ENCODE data around the gene TAF7.

DNA sequence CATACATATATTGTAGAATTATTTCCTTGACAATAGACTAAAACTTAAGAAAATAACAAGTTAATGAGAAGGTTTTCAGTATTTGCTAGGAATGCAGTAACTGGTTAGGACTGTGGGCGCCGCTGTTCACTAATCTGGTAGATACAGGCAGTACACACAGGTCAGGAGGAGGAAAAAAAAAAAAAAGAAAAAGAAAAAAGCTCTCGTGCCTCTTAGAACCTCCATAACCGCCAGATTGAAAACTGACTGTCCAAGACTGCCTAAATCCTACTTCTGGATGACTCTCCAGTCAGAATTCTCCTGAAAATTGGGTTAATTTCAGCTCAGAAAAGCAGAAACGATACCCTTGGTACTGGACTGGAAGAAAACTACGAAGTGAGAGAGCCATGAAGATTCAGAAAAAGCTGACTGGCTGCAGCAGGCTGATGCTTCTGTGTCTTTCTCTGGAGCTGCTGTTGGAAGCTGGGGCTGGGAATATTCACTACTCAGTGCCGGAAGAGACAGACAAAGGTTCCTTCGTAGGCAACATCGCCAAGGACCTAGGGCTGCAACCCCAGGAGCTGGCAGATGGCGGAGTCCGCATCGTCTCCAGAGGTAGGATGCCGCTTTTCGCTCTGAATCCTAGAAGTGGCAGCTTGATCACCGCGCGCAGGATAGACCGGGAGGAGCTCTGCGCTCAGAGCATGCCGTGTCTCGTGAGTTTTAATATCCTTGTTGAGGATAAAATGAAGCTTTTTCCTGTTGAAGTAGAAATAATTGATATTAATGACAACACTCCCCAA lies 9.9 kb upstream of the TAF7 start, which contains the start of gene PCDHGA1:
- TF ChIP-seq EZH2 (IDR thresholded peaks at IDR 0.05) (no peak), EZH2phosphoT487 (IDR thresholded peaks at IDR 0.05) (no peak)
